Measurements from ENCODE around the gene MAPK12.

Gene MAPK12

GRCh38 chr22:50246242-50247175, 15.0 kb downstream of the MAPK12 start:
- Mint-ChIP-seq H3K27ac (peak overlapping the region; percentile 34), H3K4me1 (ENCODE audit: low read depth) (peaks cover 20% of the 10 kb centered on the region), H3K4me3 (peak overlapping the region; percentile 53), H3K36me3 (peaks cover 2% of the 10 kb centered on the region), H3K27me3 (no peaks in the 10 kb centered on the region), H3K9me3 (ENCODE audit: low read depth) (no peaks in the 10 kb centered on the region)

- Mint-ChIP-seq H3K4me3 (peak overlapping the region; percentile 100), H3K36me3 (peaks cover 4% of the 10 kb centered on the region), H3K9me3 (ENCODE audit: low read depth) (no peaks in the 10 kb centered on the region), H3K27me3 (no peaks in the 10 kb centered on the region), H3K4me1 (ENCODE audit: low read depth) (peaks cover 26% of the 10 kb centered on the region), H3K27ac (peak overlapping the region; percentile 100)
Measured at GRCh38 chr22:50245214-50246072, 16.0 kb downstream of the MAPK12 start.

GRCh38 chr22:50244420-50245213, 16.9 kb downstream of the MAPK12 start, which contains the start of gene TUBGCP6:
Gene TUBGCP6, minus strand, starts transcription at chr22:50245023. Its CDS starts 564 bp downstream, at chr22:50244459.
- Mint-ChIP-seq H3K27me3 (no peaks in the 10 kb centered on the region), H3K9me3 (ENCODE audit: low read depth) (no peaks in the 10 kb centered on the region), H3K36me3 (peaks cover 4% of the 10 kb centered on the region), H3K4me1 (ENCODE audit: low read depth) (peaks cover 24% of the 10 kb centered on the region), H3K4me3 (peak within 1 kb of the TSS; percentile 100), H3K27ac (peak within 1 kb of the TSS; percentile 100)

GRCh38 chr22:50243685-50244419, 17.6 kb downstream of the MAPK12 start:
- Mint-ChIP-seq H3K27me3 (no peaks in the 10 kb centered on the region), H3K36me3 (peaks cover 4% of the 10 kb centered on the region), H3K9me3 (ENCODE audit: low read depth) (no peaks in the 10 kb centered on the region), H3K27ac (peak overlapping the region; percentile 100), H3K4me3 (peak overlapping the region; percentile 100), H3K4me1 (ENCODE audit: low read depth) (peaks cover 24% of the 10 kb centered on the region)

GRCh38 chr22:50242406-50242949, 19.0 kb downstream of the MAPK12 start:
- H3K9me3 Mint-ChIP-seq (ENCODE audit: low read depth) = no peaks in the 10 kb centered on the region
- peak overlapping the region; percentile 55 for H3K27ac Mint-ChIP-seq
- H3K4me3 Mint-ChIP-seq = peak overlapping the region; percentile 100
- H3K27me3 Mint-ChIP-seq = no peaks in the 10 kb centered on the region
- peaks cover 4% of the 10 kb centered on the region for H3K36me3 Mint-ChIP-seq
- H3K4me1 Mint-ChIP-seq (ENCODE audit: low read depth) = peaks cover 29% of the 10 kb centered on the region

- no peak overlapping the region for H3K27ac Mint-ChIP-seq
- peaks cover 4% of the 10 kb centered on the region for H3K36me3 Mint-ChIP-seq
- no peaks in the 10 kb centered on the region for H3K27me3 Mint-ChIP-seq
- H3K4me3 Mint-ChIP-seq = no peak overlapping the region
- H3K4me1 Mint-ChIP-seq (ENCODE audit: low read depth) = peaks cover 29% of the 10 kb centered on the region
- no peaks in the 10 kb centered on the region for H3K9me3 Mint-ChIP-seq (ENCODE audit: low read depth)
Measured at GRCh38 chr22:50238755-50239154, 22.7 kb downstream of the MAPK12 start.

- H3K4me3 Mint-ChIP-seq = no peak overlapping the region
- peaks cover 4% of the 10 kb centered on the region for H3K36me3 Mint-ChIP-seq
- H3K27ac Mint-ChIP-seq = no peak overlapping the region
Measured at GRCh38 chr22:50236731-50237409, 24.6 kb downstream of the MAPK12 start.

GRCh38 chr22:50233223-50233622, 28.3 kb downstream of the MAPK12 start:
- Mint-ChIP-seq H3K27ac (no peak overlapping the region), H3K4me1 (ENCODE audit: low read depth) (peaks cover 12% of the 10 kb centered on the region), H3K9me3 (ENCODE audit: low read depth) (no peaks in the 10 kb centered on the region), H3K36me3 (peaks cover 2% of the 10 kb centered on the region), H3K27me3 (no peaks in the 10 kb centered on the region), H3K4me3 (no peak overlapping the region)

More at GRCh38 chr22:50236731-50237409, 24.6 kb downstream of the MAPK12 start:
- Mint-ChIP-seq H3K9me3 (ENCODE audit: low read depth) (no peaks in the 10 kb centered on the region), H3K4me1 (ENCODE audit: low read depth) (peaks cover 23% of the 10 kb centered on the region), H3K27me3 (no peaks in the 10 kb centered on the region)

GRCh38 chr22:50232481-50233151, 28.9 kb downstream of the MAPK12 start:
- Mint-ChIP-seq H3K27me3 (no peaks in the 10 kb centered on the region), H3K4me3 (no peak overlapping the region), H3K9me3 (ENCODE audit: low read depth) (no peaks in the 10 kb centered on the region), H3K27ac (no peak overlapping the region), H3K36me3 (peaks cover 2% of the 10 kb centered on the region), H3K4me1 (ENCODE audit: low read depth) (peaks cover 9% of the 10 kb centered on the region)

GRCh38 chr22:50229370-50229769, 32.1 kb downstream of the MAPK12 start:
- H3K9me3 Mint-ChIP-seq (ENCODE audit: low read depth) = no peaks in the 10 kb centered on the region
- H3K27me3 Mint-ChIP-seq = no peaks in the 10 kb centered on the region
- no peak overlapping the region for H3K27ac Mint-ChIP-seq
- H3K4me1 Mint-ChIP-seq (ENCODE audit: low read depth) = peaks cover 3% of the 10 kb centered on the region
- H3K4me3 Mint-ChIP-seq = no peak overlapping the region
- H3K36me3 Mint-ChIP-seq = no peaks in the 10 kb centered on the region

- Mint-ChIP-seq H3K4me1 (ENCODE audit: low read depth) (peaks cover 3% of the 10 kb centered on the region), H3K36me3 (no peaks in the 10 kb centered on the region), H3K4me3 (no peak overlapping the region), H3K9me3 (ENCODE audit: low read depth) (no peaks in the 10 kb centered on the region), H3K27ac (no peak overlapping the region), H3K27me3 (no peaks in the 10 kb centered on the region)
Measured at GRCh38 chr22:50228366-50228765, 33.1 kb downstream of the MAPK12 start.

GRCh38 chr22:50227579-50228215, 33.8 kb downstream of the MAPK12 start:
- H3K4me3 Mint-ChIP-seq = no peak overlapping the region
- no peaks in the 10 kb centered on the region for H3K27me3 Mint-ChIP-seq
- peaks cover 1% of the 10 kb centered on the region for H3K4me1 Mint-ChIP-seq (ENCODE audit: low read depth)
- H3K36me3 Mint-ChIP-seq = peaks cover 2% of the 10 kb centered on the region
- H3K27ac Mint-ChIP-seq = no peak overlapping the region
- no peaks in the 10 kb centered on the region for H3K9me3 Mint-ChIP-seq (ENCODE audit: low read depth)

Data from activated naive CD8-positive, alpha-beta T cell (primary cell).